ENCODE measurements around the gene ZBTB20. TPM values are rescaled to one million over a fixed set of nuclear protein-coding genes. Genes with fewer than 3 reads are reported as not detected.
A peak's percentile ranks its signal among the peaks of the same experiment; 100 is the strongest.

The ZBTB20 gene
- total RNA-seq, 1 donor from 2014 or later, result 61.0 TPM

DNA sequence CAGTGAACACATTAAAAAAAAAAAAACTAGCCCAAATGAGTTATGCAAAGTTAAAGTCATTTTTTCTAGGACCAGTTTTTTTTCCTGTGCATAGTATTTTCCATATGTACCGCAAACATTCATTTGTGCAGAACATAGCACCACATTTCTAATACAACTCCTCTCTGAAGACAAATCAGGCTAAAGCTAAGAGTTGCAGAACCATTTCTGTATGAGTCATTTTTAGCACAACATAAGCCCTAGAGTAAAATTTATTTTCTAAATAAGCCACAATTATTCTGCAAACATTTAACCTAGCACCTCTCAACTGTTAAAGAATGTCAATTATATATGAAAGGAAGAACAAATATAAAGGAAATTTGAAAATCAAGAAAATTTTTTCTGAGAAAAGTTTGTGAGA is 477.5 kb downstream of the ZBTB20 start:
- intact Hi-C loops (cut with DNase I), result no loop called here
- no peak overlapping the region for H3K27ac ChIP-seq
- TF ChIP-seq, protein P1, sequence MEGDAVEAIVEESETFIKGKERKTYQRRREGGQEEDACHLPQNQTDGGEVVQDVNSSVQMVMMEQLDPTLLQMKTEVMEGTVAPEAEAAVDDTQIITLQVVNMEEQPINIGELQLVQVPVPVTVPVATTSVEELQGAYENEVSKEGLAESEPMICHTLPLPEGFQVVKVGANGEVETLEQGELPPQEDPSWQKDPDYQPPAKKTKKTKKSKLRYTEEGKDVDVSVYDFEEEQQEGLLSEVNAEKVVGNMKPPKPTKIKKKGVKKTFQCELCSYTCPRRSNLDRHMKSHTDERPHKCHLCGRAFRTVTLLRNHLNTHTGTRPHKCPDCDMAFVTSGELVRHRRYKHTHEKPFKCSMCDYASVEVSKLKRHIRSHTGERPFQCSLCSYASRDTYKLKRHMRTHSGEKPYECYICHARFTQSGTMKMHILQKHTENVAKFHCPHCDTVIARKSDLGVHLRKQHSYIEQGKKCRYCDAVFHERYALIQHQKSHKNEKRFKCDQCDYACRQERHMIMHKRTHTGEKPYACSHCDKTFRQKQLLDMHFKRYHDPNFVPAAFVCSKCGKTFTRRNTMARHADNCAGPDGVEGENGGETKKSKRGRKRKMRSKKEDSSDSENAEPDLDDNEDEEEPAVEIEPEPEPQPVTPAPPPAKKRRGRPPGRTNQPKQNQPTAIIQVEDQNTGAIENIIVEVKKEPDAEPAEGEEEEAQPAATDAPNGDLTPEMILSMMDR (IDR thresholded peaks at IDR 0.05), result no peak
- H3K27me3 ChIP-seq, result no peaks in the 10 kb centered on the region
- ATAC-seq (no peak), DNase-seq (no peak)
- no peaks in the 10 kb centered on the region for H3K9me3 ChIP-seq
- H3K4me3 ChIP-seq, result no peak overlapping the region
- no peaks in the 10 kb centered on the region for H3K36me3 ChIP-seq
- no peaks in the 10 kb centered on the region for H3K4me1 ChIP-seq

DNA sequence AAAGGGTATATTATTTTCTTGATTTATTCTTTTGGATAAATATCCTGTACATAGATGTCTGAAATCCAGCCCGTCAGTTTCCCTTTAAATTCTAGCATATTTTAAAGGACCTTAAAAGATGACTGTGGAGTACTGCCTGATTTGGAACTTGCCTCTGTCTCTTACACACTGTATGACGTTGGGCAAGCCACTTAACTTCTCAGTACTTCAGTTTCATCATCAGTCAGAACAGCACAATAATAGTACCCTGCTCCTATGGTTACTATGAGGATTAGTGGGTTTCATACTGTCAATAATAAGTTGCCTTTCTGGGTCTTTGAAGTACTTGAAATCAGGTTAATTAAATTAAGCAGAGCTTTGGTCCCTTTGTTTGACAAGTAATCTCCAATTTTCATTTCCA is 479.0 kb downstream of the ZBTB20 start:
- H3K4me1 ChIP-seq, result no peaks in the 10 kb centered on the region
- H3K27ac ChIP-seq, result no peak overlapping the region
- ATAC-seq (peak; percentile 83), DNase-seq (no peak)
- H3K36me3 ChIP-seq, result no peaks in the 10 kb centered on the region
- no peaks in the 10 kb centered on the region for H3K27me3 ChIP-seq
- TF ChIP-seq, protein P1 (IDR thresholded peaks at IDR 0.05), result no peak
- H3K4me3 ChIP-seq, result no peak overlapping the region
- intact Hi-C loops (cut with DNase I), result no loop called here
- no peaks in the 10 kb centered on the region for H3K9me3 ChIP-seq

DNA sequence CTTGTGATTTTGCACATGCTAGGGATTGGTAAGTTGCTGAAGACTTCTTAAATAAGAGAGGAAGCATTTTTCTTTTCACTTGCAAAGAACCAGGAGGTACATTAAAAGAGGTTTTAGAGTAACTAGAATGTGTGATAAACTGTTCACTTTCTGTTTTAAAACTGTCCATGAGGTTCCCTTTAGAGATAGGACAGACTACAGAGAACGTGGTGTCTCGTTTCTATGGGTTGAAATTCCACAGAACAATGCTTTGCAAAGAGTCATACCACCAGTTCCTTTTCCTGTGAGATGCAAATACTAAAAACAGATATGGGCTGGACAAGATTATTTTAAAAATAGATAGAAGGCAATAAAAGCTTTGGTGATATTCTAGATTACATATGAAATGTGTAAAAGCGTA is 480.5 kb downstream of the ZBTB20 start:
- no peaks in the 10 kb centered on the region for H3K4me1 ChIP-seq
- intact Hi-C loops (cut with DNase I), result no loop called here
- TF ChIP-seq, protein P1 (IDR thresholded peaks at IDR 0.05), result no peak

DNA sequence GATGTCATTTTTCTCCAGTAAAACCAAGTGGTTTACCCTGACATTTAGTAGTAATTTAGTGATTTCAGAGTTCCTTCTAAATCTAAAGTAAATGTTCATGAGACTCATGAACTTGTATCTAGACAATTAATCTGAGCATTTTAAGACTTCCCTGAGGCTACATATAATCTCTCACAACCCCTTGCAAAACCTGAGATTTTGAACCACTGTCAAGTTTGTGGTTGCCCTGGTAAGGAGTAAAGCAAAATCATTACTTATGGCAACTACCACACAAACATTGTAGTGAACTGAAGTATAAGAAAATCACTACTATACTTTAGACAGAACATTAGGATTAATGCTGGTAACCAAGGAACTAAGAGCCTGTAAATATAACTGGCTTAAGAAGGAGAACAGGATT is 483.1 kb downstream of the ZBTB20 start:
- intact Hi-C loops (cut with DNase I), result no loop called here
- DNase-seq (no peak), ATAC-seq (no peak)
- H3K27ac ChIP-seq, result no peak overlapping the region
- no peak overlapping the region for H3K4me3 ChIP-seq
- H3K4me1 ChIP-seq, result peaks cover 9% of the 10 kb centered on the region
- no peaks in the 10 kb centered on the region for H3K27me3 ChIP-seq
- TF ChIP-seq, protein P1 (IDR thresholded peaks at IDR 0.05), result no peak
- no peaks in the 10 kb centered on the region for H3K36me3 ChIP-seq
- no peaks in the 10 kb centered on the region for H3K9me3 ChIP-seq

More for the DNA sequence above, 480.5 kb downstream of the ZBTB20 start:
- Histone ChIP-seq H3K27ac (no peak overlapping the region), H3K4me3 (no peak overlapping the region), H3K9me3 (no peaks in the 10 kb centered on the region), H3K27me3 (no peaks in the 10 kb centered on the region), H3K36me3 (no peaks in the 10 kb centered on the region)
- ATAC-seq, result no peak
- no peak for DNase-seq

DNA sequence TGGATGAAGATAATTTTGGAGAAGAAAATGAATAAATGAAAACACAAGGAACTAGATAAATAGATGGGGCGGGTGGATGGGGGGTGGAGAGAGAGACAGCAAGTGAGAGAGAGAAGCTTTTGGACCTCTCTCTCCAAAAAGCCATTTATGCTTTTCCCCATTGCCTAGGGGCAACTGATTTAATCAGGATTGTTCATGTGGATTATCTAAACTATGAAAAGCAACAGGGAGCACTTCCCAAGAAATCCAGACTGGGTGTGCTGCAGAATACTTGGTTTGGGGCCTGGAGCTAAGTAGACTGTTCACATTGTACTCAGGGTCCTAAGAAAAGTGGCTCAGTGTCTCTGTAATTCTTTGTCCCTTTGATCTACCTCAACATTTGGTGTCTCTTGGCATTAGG is 486.3 kb downstream of the ZBTB20 start:
- Histone ChIP-seq H3K4me3 (no peak overlapping the region), H3K9me3 (no peaks in the 10 kb centered on the region), H3K36me3 (no peaks in the 10 kb centered on the region), H3K4me1 (peaks cover 9% of the 10 kb centered on the region), H3K27me3 (no peaks in the 10 kb centered on the region), H3K27ac (no peak overlapping the region)
- intact Hi-C loops (cut with DNase I), result no loop called here
- DNase-seq (no peak), ATAC-seq (no peak)
- TF ChIP-seq, protein P1 (IDR thresholded peaks at IDR 0.05), result no peak

DNA sequence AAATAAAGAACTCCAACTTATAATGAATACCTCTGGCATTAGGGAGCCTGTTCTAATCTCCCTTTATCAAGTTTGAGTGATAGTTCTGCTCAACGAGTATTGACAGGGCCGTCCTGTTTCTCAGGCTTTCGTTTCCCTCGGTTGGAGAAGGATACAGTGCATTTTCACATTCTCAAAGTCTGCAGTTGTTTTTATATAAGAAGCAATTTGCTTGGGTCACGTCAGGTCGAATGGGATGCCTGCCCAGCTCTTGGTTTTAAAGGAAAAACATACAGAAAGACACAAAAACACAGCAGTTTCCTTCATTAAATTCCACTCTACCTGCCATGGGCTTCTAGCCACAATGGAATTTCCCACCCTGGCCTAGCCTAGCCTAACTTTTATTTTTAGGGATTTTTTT is 487.0 kb downstream of the ZBTB20 start:
- Histone ChIP-seq H3K27me3 (no peaks in the 10 kb centered on the region), H3K36me3 (no peaks in the 10 kb centered on the region), H3K4me1 (peaks cover 9% of the 10 kb centered on the region), H3K27ac (peak overlapping the region; percentile 55), H3K9me3 (no peaks in the 10 kb centered on the region), H3K4me3 (no peak overlapping the region)
- no peak for ATAC-seq
- no peak for DNase-seq
- TF ChIP-seq, protein P1 (IDR thresholded peaks at IDR 0.05), result no peak
- intact Hi-C loops (cut with DNase I), result no loop called here

All from upper lobe of right lung (tissue), 1 donor.